ENCODE measurements around the gene COL24A1. TPM values are rescaled to one million over a fixed set of nuclear protein-coding genes. Genes with fewer than 3 reads are reported as not detected.

The COL24A1 gene
- total and polyA plus RNA-seq, 2 donors (not counting 3 experiments of a cell fraction or from before 2014, with no cell fraction given), result 0.03 TPM; not detected in 1

DNA sequence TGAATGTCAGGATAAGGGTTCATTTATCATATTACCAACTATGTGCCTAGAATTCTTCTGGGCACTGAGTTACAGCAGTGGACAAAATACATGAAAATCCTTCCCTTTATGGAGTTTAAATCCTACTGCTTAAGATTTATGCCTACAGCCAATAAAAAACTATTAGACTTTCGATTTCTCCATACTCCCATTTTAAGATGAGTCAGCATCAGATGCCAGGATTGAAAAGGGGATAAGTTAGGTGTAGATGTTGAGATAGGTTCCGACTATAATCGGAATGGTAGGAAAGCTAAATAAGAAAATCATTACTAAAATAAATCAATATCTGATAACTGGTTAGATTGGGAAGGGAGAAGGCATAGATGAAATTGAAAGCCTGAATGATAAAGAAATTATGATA lies 3.2 kb upstream of the COL24A1 start:
- no peak overlapping the region for H3K4me3 ChIP-seq (replicated peaks in 1 of 3; ENCODE audit: insufficient read depth in 1 of 3, low read depth in 1 of 3, low read length in 3 of 3)
- H3K36me3 ChIP-seq (ENCODE audit: control insufficient read depth in 2 of 2, extremely low read depth in 1 of 2, insufficient read depth in 2 of 2, low read length in 2 of 2), result no peaks in the 10 kb centered on the region
- no peaks in the 10 kb centered on the region for H3K79me2 ChIP-seq (ENCODE audit: control insufficient read depth, insufficient read depth, low read length)
- intact Hi-C loops (cut with micrococcal nuclease), result no loop called here
- H2AFZ ChIP-seq (ENCODE audit: low read depth, low read length), result no peak overlapping the region
- no peaks in the 10 kb centered on the region for H3K9me3 ChIP-seq (replicated peaks; ENCODE audit: control insufficient read depth, insufficient read depth, low read length)
- ChIA-PET CTCF (no interaction called here), POLR2A (no interaction called here)
- H3K9me1 ChIP-seq (replicated peaks; ENCODE audit: control insufficient read depth, extremely low read depth, insufficient read depth, low read length), result no peaks in the 10 kb centered on the region
- FAIRE-seq (no peak), DNase-seq (ENCODE audit: low read depth, low spot score) (no peak)
- H3K27ac ChIP-seq (ENCODE audit: insufficient read depth, low read depth, low read length), result no peak overlapping the region
- TF ChIP-seq JUN (IDR thresholded peaks at IDR 0.05; ENCODE audit: borderline replicate concordance, insufficient read depth, insufficient read length, low read depth) (no peak), POLR2AphosphoS5 (IDR thresholded peaks at IDR 0.05; ENCODE audit: insufficient read depth, low read depth, low read length) (no peak), POLR2A (IDR thresholded peaks at IDR 0.05; ENCODE audit: low read depth, low read length) (no peak), MYC (IDR thresholded peaks at IDR 0.05; ENCODE audit: low read depth, low read length) (no peak), EZH2 (IDR thresholded peaks at IDR 0.05; ENCODE audit: borderline replicate concordance, low read depth, low read length, severe bottlenecking) (no peak), FOS (IDR thresholded peaks at IDR 0.05; ENCODE audit: borderline replicate concordance, insufficient read depth, low read length) (no peak), GATA2 (IDR thresholded peaks at IDR 0.05; ENCODE audit: insufficient read depth, insufficient read length, low read depth, low read length) (no peak), MAX (IDR thresholded peaks at IDR 0.05; ENCODE audit: insufficient read depth, insufficient read length) (no peak)
- TF ChIP-seq, protein P1, sequence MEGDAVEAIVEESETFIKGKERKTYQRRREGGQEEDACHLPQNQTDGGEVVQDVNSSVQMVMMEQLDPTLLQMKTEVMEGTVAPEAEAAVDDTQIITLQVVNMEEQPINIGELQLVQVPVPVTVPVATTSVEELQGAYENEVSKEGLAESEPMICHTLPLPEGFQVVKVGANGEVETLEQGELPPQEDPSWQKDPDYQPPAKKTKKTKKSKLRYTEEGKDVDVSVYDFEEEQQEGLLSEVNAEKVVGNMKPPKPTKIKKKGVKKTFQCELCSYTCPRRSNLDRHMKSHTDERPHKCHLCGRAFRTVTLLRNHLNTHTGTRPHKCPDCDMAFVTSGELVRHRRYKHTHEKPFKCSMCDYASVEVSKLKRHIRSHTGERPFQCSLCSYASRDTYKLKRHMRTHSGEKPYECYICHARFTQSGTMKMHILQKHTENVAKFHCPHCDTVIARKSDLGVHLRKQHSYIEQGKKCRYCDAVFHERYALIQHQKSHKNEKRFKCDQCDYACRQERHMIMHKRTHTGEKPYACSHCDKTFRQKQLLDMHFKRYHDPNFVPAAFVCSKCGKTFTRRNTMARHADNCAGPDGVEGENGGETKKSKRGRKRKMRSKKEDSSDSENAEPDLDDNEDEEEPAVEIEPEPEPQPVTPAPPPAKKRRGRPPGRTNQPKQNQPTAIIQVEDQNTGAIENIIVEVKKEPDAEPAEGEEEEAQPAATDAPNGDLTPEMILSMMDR (IDR thresholded peaks at IDR 0.05; ENCODE audit: extremely low read depth in 1 of 2, insufficient read depth in 1 of 2, low read depth in 1 of 2, low read length in 2 of 2), result no peak
- no peaks in the 10 kb centered on the region for H4K20me1 ChIP-seq (replicated peaks; ENCODE audit: control insufficient read depth, extremely low read depth, insufficient read depth, low read length)
- no peak overlapping the region for H3K4me2 ChIP-seq (ENCODE audit: insufficient read depth, low read length)
- BruUV-seq (replicated peaks), result no TSS peak
- peaks cover 12% of the 10 kb centered on the region for H3K4me1 ChIP-seq (ENCODE audit: control insufficient read depth, extremely low read depth, insufficient read depth, low read length)
- H3K27me3 ChIP-seq (ENCODE audit: control insufficient read depth in 2 of 2, insufficient read depth in 2 of 2, low read length in 2 of 2), result peaks cover 28 to 35% of the 10 kb centered on the region in 2 experiments
- dilution Hi-C loops (cut with MboI; ENCODE audit: extremely low pct_ligation_motif_present, low sequenced_read_pairs), result no loop called here
- H3K9ac ChIP-seq (replicated peaks; ENCODE audit: extremely low read depth, insufficient read depth, low read length), result no peak overlapping the region

Data from endothelial cell of umbilical vein (primary cell).